ENCODE data around the gene OR2B2. TPM values are rescaled to one million over a fixed set of nuclear protein-coding genes. Genes with fewer than 3 reads are reported as not detected.

OR2B2 gene
- total and polyA plus RNA-seq, 5 donors from 2014 or later: not detected

DNA sequence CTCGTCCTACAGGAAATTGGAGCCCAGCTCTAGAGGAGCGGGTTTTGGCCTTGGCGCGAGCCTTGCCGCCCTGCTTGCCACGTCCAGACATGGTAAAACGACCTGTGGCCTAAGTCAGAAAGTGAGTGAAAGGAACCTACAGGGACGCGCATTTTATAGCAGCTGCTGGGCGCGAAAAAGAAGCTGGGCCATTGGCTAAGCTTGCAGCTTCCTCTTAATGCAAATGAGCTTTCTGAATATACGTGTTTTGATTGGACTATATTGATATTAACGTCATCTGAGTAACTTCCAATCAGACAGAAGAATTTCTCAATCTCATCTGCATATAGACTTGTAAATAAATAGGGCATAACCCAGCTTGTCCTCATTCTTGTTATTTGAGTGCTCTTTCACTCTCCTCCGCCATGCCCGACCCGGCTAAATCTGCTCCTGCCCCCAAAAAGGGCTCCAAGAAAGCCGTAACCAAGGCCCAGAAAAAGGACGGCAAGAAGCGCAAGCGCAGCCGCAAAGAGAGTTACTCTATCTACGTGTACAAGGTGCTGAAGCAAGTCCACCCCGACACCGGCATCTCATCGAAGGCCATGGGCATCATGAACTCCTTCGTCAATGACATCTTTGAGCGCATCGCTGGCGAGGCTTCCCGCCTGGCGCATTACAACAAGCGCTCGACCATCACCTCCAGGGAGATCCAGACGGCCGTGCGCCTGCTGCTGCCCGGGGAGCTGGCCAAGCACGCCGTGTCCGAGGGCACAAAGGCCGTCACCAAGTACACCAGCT, 18.9 kb downstream of the OR2B2 start:
- Mint-ChIP-seq H3K27ac (peak overlapping the region in 1 of 3 donors; percentile 98), H3K4me1 (peaks cover 4 to 40% (median 19%) of the 10 kb centered on the region in 4 donors), H3K27me3 (peaks cover 13% of the 10 kb centered on the region), H3K9me3 (peaks cover 0 to 4% (median 0%) of the 10 kb centered on the region in 7 donors), H3K4me3 (no peak overlapping the region), H3K36me3 (no peaks in the 10 kb centered on the region)
- DNase-seq (peak; percentile 83 to 97 (median 94)), ATAC-seq (ENCODE audit: low read depth in 2 of 2) (peak; percentile 76 to 78)
- Histone ChIP-seq H3K4me3 (ENCODE audit: low read depth, low read length) (peak overlapping the region; percentile 99), H3K36me3 (ENCODE audit: control insufficient read depth, insufficient read depth, low read length) (no peaks in the 10 kb centered on the region), H3K27ac (ENCODE audit: insufficient read depth, low read length, poor library complexity, severe bottlenecking) (peak overlapping the region; percentile 90), H3K27me3 (ENCODE audit: control insufficient read depth, insufficient read depth, low read length) (no peaks in the 10 kb centered on the region), H3K9me3 (ENCODE audit: control insufficient read depth in 2 of 2, low read length in 2 of 2) (no peaks in the 10 kb centered on the region), H3K4me1 (ENCODE audit: control insufficient read depth, insufficient read depth, low read length, poor library complexity, severe bottlenecking) (peaks cover 37% of the 10 kb centered on the region)

DNA sequence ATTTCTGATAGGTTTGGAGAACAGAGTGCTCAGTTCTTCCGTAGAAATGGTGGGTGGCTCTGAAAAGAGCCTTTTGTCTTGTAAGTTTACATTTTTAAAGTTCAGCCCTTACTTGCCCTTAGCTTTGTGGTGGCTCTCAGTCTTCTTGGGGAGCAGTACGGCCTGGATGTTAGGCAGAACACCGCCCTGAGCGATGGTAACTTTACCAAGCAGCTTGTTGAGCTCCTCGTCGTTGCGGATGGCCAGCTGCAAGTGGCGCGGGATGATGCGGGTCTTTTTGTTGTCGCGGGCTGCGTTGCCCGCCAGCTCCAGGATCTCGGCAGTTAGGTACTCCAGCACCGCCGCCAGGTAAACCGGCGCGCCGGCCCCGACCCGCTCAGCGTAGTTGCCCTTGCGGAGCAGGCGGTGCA, 19.5 kb downstream of the OR2B2 start:
- DNase-seq: no peak
- H3K27ac Mint-ChIP-seq: peak overlapping the region in 1 of 3 donors; percentile 98
- H3K27ac ChIP-seq (ENCODE audit: insufficient read depth, low read length, poor library complexity, severe bottlenecking): peak overlapping the region; percentile 90

DNA sequence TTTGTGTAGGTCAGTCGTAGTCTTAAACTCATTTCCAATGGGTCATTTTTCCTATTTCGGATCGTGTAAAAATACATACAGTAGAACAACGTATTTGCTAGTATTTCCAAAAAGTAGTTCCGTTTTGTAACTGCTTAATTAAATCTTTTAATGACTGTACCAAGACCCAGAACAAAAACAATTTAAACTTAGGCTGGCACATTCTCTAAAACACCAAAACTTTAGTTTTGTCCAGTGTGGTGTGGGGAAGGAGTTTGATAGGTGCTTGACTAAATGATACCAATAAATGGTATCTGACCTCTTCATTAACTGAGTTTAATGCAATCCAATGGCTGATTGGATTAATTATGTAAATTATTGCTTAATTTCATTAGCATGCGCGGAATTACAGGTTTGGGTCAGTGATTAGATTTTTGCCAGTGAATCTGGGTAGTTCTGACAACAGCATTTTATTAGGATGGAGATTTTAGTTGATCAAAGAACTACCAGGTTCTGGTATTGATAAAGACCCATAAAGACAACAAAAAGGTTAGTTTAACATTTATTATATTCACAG, 20.8 kb downstream of the OR2B2 start:
- Histone ChIP-seq H3K4me1 (ENCODE audit: control insufficient read depth, insufficient read depth, low read length, poor library complexity, severe bottlenecking) (peaks cover 37% of the 10 kb centered on the region), H3K9me3 (ENCODE audit: control insufficient read depth in 2 of 2, low read length in 2 of 2) (no peaks in the 10 kb centered on the region), H3K36me3 (ENCODE audit: control insufficient read depth, insufficient read depth, low read length) (no peaks in the 10 kb centered on the region), H3K4me3 (ENCODE audit: low read depth, low read length) (peak overlapping the region; percentile 73), H3K27me3 (ENCODE audit: control insufficient read depth, insufficient read depth, low read length) (no peaks in the 10 kb centered on the region), H3K27ac (ENCODE audit: insufficient read depth, low read length, poor library complexity, severe bottlenecking) (peak overlapping the region; percentile 72)
- H3K27me3 Mint-ChIP-seq: peaks cover 13% of the 10 kb centered on the region
- DNase-seq (no peak), ATAC-seq (ENCODE audit: low read depth in 2 of 2) (no peak)
- peaks cover 4 to 40% (median 19%) of the 10 kb centered on the region in 4 donors for H3K4me1 Mint-ChIP-seq
- no peaks in the 10 kb centered on the region for H3K36me3 Mint-ChIP-seq
- peak overlapping the region in 2 of 3 donors; percentile 72 to 94 for H3K27ac Mint-ChIP-seq
- peak overlapping the region in 1 of 4 donors; percentile 93 for H3K4me3 Mint-ChIP-seq
- H3K9me3 Mint-ChIP-seq: peaks cover 0 to 4% (median 0%) of the 10 kb centered on the region in 7 donors

More for the DNA sequence above, 19.5 kb downstream of the OR2B2 start:
- H3K36me3 ChIP-seq (ENCODE audit: control insufficient read depth, insufficient read depth, low read length): no peaks in the 10 kb centered on the region
- H3K9me3 Mint-ChIP-seq: peaks cover 0 to 4% (median 0%) of the 10 kb centered on the region in 7 donors
- peaks cover 13% of the 10 kb centered on the region for H3K27me3 Mint-ChIP-seq
- peak; percentile 13 to 14 for ATAC-seq (ENCODE audit: low read depth in 2 of 2)
- H3K4me3 Mint-ChIP-seq: no peak overlapping the region
- H3K9me3 ChIP-seq (ENCODE audit: control insufficient read depth in 2 of 2, low read length in 2 of 2): no peaks in the 10 kb centered on the region
- H3K36me3 Mint-ChIP-seq: no peaks in the 10 kb centered on the region
- peaks cover 4 to 40% (median 19%) of the 10 kb centered on the region in 4 donors for H3K4me1 Mint-ChIP-seq
- H3K4me1 ChIP-seq (ENCODE audit: control insufficient read depth, insufficient read depth, low read length, poor library complexity, severe bottlenecking): peaks cover 37% of the 10 kb centered on the region
- peak overlapping the region; percentile 99 for H3K4me3 ChIP-seq (ENCODE audit: low read depth, low read length)
- H3K27me3 ChIP-seq (ENCODE audit: control insufficient read depth, insufficient read depth, low read length): no peaks in the 10 kb centered on the region

DNA sequence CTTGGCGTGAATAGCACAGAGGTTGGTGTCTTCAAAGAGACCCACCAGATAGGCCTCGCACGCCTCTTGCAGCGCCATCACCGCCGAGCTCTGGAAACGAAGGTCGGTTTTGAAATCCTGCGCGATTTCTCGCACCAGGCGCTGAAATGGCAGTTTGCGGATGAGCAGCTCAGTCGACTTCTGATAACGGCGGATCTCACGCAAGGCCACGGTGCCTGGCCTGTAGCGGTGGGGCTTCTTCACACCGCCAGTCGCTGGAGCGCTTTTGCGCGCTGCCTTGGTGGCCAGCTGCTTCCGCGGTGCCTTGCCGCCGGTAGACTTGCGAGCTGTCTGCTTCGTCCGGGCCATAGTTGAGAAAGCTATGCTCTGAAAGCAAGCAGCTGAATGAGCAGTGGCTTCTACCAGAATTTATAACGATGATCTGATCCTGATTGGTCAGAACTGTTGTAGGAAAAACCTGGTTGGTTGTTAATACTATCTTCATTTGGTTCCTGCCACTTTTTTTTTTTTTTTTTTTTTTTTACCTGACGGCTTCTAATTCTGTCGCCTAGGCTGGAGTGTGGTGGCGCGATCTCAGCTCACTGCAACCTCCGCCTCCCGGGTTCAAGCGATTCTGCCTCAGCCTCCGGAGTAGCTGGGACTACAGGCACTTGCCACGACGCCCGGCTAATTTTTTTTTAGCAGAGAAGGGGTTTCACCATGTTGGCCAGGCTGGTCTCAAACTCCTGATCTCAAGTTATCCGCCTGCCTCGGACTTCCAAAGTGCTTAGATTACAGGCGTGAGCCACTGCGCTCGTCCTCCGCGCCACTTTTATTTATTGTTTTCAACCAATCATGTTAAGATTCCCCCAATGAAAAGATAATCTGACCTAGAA, 21.5 kb downstream of the OR2B2 start:
- Histone ChIP-seq H3K27me3 (ENCODE audit: control insufficient read depth, insufficient read depth, low read length) (no peaks in the 10 kb centered on the region), H3K9me3 (ENCODE audit: control insufficient read depth in 2 of 2, low read length in 2 of 2) (no peaks in the 10 kb centered on the region), H3K4me3 (ENCODE audit: low read depth, low read length) (peak overlapping the region; percentile 73), H3K36me3 (ENCODE audit: control insufficient read depth, insufficient read depth, low read length) (no peaks in the 10 kb centered on the region), H3K4me1 (ENCODE audit: control insufficient read depth, insufficient read depth, low read length, poor library complexity, severe bottlenecking) (peaks cover 37% of the 10 kb centered on the region), H3K27ac (ENCODE audit: insufficient read depth, low read length, poor library complexity, severe bottlenecking) (peak overlapping the region; percentile 72)
- peaks cover 13% of the 10 kb centered on the region for H3K27me3 Mint-ChIP-seq
- ATAC-seq (ENCODE audit: low read depth in 2 of 2) (peak; percentile 50 to 56), DNase-seq (peak; percentile 71 to 96 (median 89))
- no peaks in the 10 kb centered on the region for H3K36me3 Mint-ChIP-seq
- peaks cover 0 to 4% (median 0%) of the 10 kb centered on the region in 7 donors for H3K9me3 Mint-ChIP-seq
- peak overlapping the region in 1 of 4 donors; percentile 93 for H3K4me3 Mint-ChIP-seq
- peaks cover 4 to 40% (median 19%) of the 10 kb centered on the region in 4 donors for H3K4me1 Mint-ChIP-seq
- peak overlapping the region in 2 of 3 donors; percentile 72 to 94 for H3K27ac Mint-ChIP-seq

DNA sequence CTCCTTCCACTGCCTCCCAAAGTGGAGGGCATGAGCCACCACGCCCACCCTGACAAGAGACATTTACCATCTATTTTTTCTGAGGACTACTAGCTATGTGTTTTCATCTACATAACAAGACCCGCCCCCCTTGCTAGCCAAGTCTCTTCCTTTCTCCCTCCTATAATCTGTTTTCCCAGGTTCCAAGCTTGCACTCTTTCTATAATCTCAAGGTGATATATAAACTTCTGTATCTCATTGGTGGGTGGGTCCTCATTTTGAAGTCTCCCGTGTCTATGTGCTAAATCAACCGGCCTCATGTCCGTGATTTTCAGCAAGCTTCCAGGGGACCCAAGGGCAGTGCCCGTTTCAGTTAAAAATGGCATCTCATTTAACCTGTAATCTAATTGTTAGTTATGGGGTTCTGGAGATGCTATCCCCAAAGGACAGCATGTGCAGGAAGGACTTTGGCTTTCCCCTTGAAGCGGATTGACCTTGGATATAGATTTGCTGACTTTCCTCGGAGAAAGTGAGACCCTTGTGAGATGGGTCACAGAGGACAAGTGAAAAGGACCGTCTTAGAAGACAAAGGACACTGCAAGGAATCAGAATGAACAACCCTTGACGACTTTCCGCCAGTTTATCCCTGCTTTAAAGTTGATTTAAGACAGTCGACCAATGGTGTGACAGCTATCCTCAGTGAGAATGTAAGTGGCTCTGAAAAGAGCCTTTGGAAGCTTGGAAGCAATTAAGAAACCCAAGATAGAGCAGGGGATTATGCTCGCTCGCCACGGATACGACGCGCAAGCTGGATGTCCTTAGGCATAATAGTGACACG, 22.4 kb downstream of the OR2B2 start:
- peak overlapping the region; percentile 72 for H3K4me3 ChIP-seq (ENCODE audit: low read depth, low read length)
- DNase-seq (peak in 1 of 3 donors; percentile 43), ATAC-seq (ENCODE audit: low read depth in 2 of 2) (no peak)
- Mint-ChIP-seq H3K4me1 (peaks cover 4 to 40% (median 19%) of the 10 kb centered on the region in 4 donors), H3K4me3 (peak overlapping the region in 1 of 4 donors; percentile 93), H3K27ac (peak overlapping the region in 1 of 3 donors; percentile 65), H3K27me3 (peaks cover 13% of the 10 kb centered on the region), H3K36me3 (no peaks in the 10 kb centered on the region), H3K9me3 (peaks cover 0 to 4% (median 0%) of the 10 kb centered on the region in 7 donors)
- H3K9me3 ChIP-seq (ENCODE audit: control insufficient read depth in 2 of 2, low read length in 2 of 2): no peaks in the 10 kb centered on the region
- H3K27me3 ChIP-seq (ENCODE audit: control insufficient read depth, insufficient read depth, low read length): no peaks in the 10 kb centered on the region
- H3K36me3 ChIP-seq (ENCODE audit: control insufficient read depth, insufficient read depth, low read length): no peaks in the 10 kb centered on the region
- peak overlapping the region; percentile 72 for H3K27ac ChIP-seq (ENCODE audit: insufficient read depth, low read length, poor library complexity, severe bottlenecking)
- H3K4me1 ChIP-seq (ENCODE audit: control insufficient read depth, insufficient read depth, low read length, poor library complexity, severe bottlenecking): peaks cover 36% of the 10 kb centered on the region

DNA sequence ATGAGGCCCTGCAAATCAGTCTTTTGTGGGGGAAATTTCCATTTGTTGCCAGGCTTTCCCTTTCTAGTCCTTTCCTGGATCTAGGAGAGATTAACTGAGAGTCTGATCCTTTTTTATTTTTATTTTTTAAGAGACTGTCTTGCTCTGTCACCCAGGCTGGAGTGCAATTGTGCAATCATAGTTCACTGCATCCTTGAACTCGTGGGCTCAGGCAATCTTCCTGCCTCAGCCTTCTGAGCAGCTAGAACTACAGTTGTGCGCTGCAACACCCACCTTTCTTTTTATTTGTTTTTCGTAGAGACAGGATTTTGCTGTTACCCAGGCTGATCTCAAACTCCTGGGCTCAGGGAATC, 22.9 kb downstream of the OR2B2 start:
- Histone ChIP-seq H3K27me3 (ENCODE audit: control insufficient read depth, insufficient read depth, low read length) (no peaks in the 10 kb centered on the region), H3K36me3 (ENCODE audit: control insufficient read depth, insufficient read depth, low read length) (no peaks in the 10 kb centered on the region), H3K27ac (ENCODE audit: insufficient read depth, low read length, poor library complexity, severe bottlenecking) (no peak overlapping the region), H3K4me3 (ENCODE audit: low read depth, low read length) (no peak overlapping the region), H3K4me1 (ENCODE audit: control insufficient read depth, insufficient read depth, low read length, poor library complexity, severe bottlenecking) (peaks cover 30% of the 10 kb centered on the region), H3K9me3 (ENCODE audit: control insufficient read depth in 2 of 2, low read length in 2 of 2) (no peaks in the 10 kb centered on the region)
- no peak for ATAC-seq (ENCODE audit: low read depth in 2 of 2)
- H3K4me3 Mint-ChIP-seq: peak overlapping the region in 1 of 4 donors; percentile 66
- peaks cover 13% of the 10 kb centered on the region for H3K27me3 Mint-ChIP-seq
- H3K4me1 Mint-ChIP-seq: peaks cover 4 to 40% (median 19%) of the 10 kb centered on the region in 4 donors
- H3K36me3 Mint-ChIP-seq: no peaks in the 10 kb centered on the region
- DNase-seq: no peak
- H3K27ac Mint-ChIP-seq: no peak overlapping the region
- peaks cover 0 to 4% (median 0%) of the 10 kb centered on the region in 7 donors for H3K9me3 Mint-ChIP-seq

DNA sequence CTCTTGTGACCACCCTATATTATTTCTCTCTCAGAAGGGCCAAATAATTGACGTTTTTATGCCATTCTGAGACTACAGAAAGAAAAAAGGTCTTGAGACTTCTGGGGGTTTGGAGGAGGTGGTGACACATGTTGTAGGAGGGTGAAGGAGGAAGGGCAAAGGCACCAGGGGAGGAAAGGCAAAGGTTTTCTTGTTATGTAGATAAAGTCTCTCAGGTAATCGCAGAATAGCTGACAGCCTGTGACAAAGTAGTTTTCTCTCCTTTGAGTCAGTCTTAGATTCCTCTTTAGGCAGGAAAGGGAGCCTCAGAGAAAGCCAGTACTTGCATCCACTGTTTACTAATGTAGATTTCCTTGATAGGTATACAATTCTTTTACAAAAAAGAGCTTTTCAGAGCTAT, 23.6 kb downstream of the OR2B2 start:
- Histone ChIP-seq H3K27ac (ENCODE audit: insufficient read depth, low read length, poor library complexity, severe bottlenecking) (no peak overlapping the region), H3K9me3 (ENCODE audit: control insufficient read depth in 2 of 2, low read length in 2 of 2) (no peaks in the 10 kb centered on the region), H3K27me3 (ENCODE audit: control insufficient read depth, insufficient read depth, low read length) (no peaks in the 10 kb centered on the region), H3K4me1 (ENCODE audit: control insufficient read depth, insufficient read depth, low read length, poor library complexity, severe bottlenecking) (peaks cover 23% of the 10 kb centered on the region), H3K4me3 (ENCODE audit: low read depth, low read length) (no peak overlapping the region), H3K36me3 (ENCODE audit: control insufficient read depth, insufficient read depth, low read length) (no peaks in the 10 kb centered on the region)
- Mint-ChIP-seq H3K9me3 (peaks cover 0 to 4% (median 0%) of the 10 kb centered on the region in 7 donors), H3K27me3 (peaks cover 13% of the 10 kb centered on the region), H3K4me3 (no peak overlapping the region), H3K27ac (no peak overlapping the region), H3K4me1 (peaks cover 4 to 40% (median 19%) of the 10 kb centered on the region in 4 donors), H3K36me3 (no peaks in the 10 kb centered on the region)
- DNase-seq (no peak), ATAC-seq (ENCODE audit: low read depth in 2 of 2) (no peak)

Measured in CD4-positive, CD25-positive, alpha-beta regulatory T cell (primary cell).